ENCODE measurements around the gene CACNA1H.

Gene CACNA1H

GRCh38 chr16:1194665-1195392, 41.9 kb downstream of the CACNA1H start:
- H3K4ac ChIP-seq (ENCODE audit: low read depth in 1 of 2, low read length in 2 of 2) = no peak overlapping the region
- 55% methylated on average over 58 of the region's 61 CpGs for WGBS
- H2BK120ac ChIP-seq (ENCODE audit: low read depth, low read length) = no peak overlapping the region
- no peak overlapping the region for H3K27ac ChIP-seq (ENCODE audit: low read length, poor library complexity, severe bottlenecking)
- DNase-seq = no peak
- no peak overlapping the region for H3K23ac ChIP-seq (ENCODE audit: low read length in 2 of 2)
- no peak overlapping the region for H3K4me2 ChIP-seq (ENCODE audit: low read length, poor library complexity, severe bottlenecking)
- H2AK5ac ChIP-seq (ENCODE audit: low read length, severe bottlenecking) = no peak overlapping the region
- H3K14ac ChIP-seq (ENCODE audit: low read length in 2 of 2) = no peak overlapping the region
- H3K79me1 ChIP-seq (replicated peaks; ENCODE audit: low read length, poor library complexity, severe bottlenecking) = no peaks in the 10 kb centered on the region
- no peak overlapping the region for H2BK15ac ChIP-seq (ENCODE audit: low read depth, poor library complexity, severe bottlenecking)
- H4K8ac ChIP-seq (ENCODE audit: low read length) = no peak overlapping the region
- H3K9ac ChIP-seq (ENCODE audit: low read length) = no peak overlapping the region
- H2BK12ac ChIP-seq (ENCODE audit: low read length in 2 of 2) = no peak overlapping the region
- H4K91ac ChIP-seq (ENCODE audit: low read length) = no peak overlapping the region
- H2BK5ac ChIP-seq (ENCODE audit: low read depth, low read length, poor library complexity, severe bottlenecking) = no peak overlapping the region
- H3K4me1 ChIP-seq (ENCODE audit: control insufficient read depth, insufficient read depth, low read depth, low read length) = peaks cover 2% of the 10 kb centered on the region
- no peaks in the 10 kb centered on the region for H3K9me3 ChIP-seq (ENCODE audit: control insufficient read depth, low read length)
- H3K36me3 ChIP-seq (ENCODE audit: control insufficient read depth in 1 of 2, insufficient read depth in 2 of 2, low read depth in 1 of 2, low read length in 2 of 2) = no peaks in the 10 kb centered on the region
- H3K18ac ChIP-seq (ENCODE audit: low read depth in 1 of 2, low read length in 2 of 2) = no peak overlapping the region
- peaks cover 5 to 31% of the 10 kb centered on the region in 2 experiments for H3K27me3 ChIP-seq (ENCODE audit: control insufficient read depth in 1 of 2, insufficient read depth in 1 of 2, low read length in 2 of 2)
- H2AFZ ChIP-seq (ENCODE audit: low read depth, low read length) = no peak overlapping the region
- H3K4me3 ChIP-seq (ENCODE audit: insufficient read depth in 1 of 2, low read depth in 1 of 2, low read length in 2 of 2) = no peak overlapping the region

DNA sequence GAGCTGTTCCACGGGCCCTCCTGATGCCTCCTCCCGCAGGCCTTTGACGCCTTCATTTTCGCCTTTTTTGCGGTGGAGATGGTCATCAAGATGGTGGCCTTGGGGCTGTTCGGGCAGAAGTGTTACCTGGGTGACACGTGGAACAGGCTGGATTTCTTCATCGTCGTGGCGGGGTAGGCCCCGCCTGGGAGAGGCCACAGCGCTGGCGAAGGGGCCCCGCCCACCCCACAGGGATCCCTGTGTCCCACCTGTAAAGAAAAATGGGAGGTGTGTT, 42.4 kb downstream of the CACNA1H start:
- Histone ChIP-seq H4K91ac (ENCODE audit: low read length) (no peak overlapping the region), H2BK12ac (ENCODE audit: low read length in 2 of 2) (no peak overlapping the region), H3K27ac (ENCODE audit: low read length, poor library complexity, severe bottlenecking) (no peak overlapping the region), H3K4me3 (ENCODE audit: insufficient read depth in 1 of 2, low read depth in 1 of 2, low read length in 2 of 2) (no peak overlapping the region), H3K4me2 (ENCODE audit: low read length, poor library complexity, severe bottlenecking) (no peak overlapping the region), H3K23ac (ENCODE audit: low read length in 2 of 2) (no peak overlapping the region), H3K9me3 (ENCODE audit: control insufficient read depth, low read length) (no peaks in the 10 kb centered on the region), H3K4me1 (ENCODE audit: control insufficient read depth, insufficient read depth, low read depth, low read length) (peaks cover 2% of the 10 kb centered on the region), H2AFZ (ENCODE audit: low read depth, low read length) (no peak overlapping the region), H3K36me3 (ENCODE audit: control insufficient read depth in 1 of 2, insufficient read depth in 2 of 2, low read depth in 1 of 2, low read length in 2 of 2) (no peaks in the 10 kb centered on the region), H3K4ac (ENCODE audit: low read depth in 1 of 2, low read length in 2 of 2) (no peak overlapping the region), H2AK5ac (ENCODE audit: low read length, severe bottlenecking) (no peak overlapping the region), H3K18ac (ENCODE audit: low read depth in 1 of 2, low read length in 2 of 2) (no peak overlapping the region), H4K8ac (ENCODE audit: low read length) (no peak overlapping the region), H2BK5ac (ENCODE audit: low read depth, low read length, poor library complexity, severe bottlenecking) (no peak overlapping the region), H3K27me3 (ENCODE audit: control insufficient read depth in 1 of 2, insufficient read depth in 1 of 2, low read length in 2 of 2) (peaks cover 5 to 28% of the 10 kb centered on the region in 2 experiments), H3K14ac (ENCODE audit: low read length in 2 of 2) (no peak overlapping the region), H3K9ac (ENCODE audit: low read length) (no peak overlapping the region), H2BK120ac (ENCODE audit: low read depth, low read length) (no peak overlapping the region), H2BK15ac (ENCODE audit: low read depth, poor library complexity, severe bottlenecking) (no peak overlapping the region), H3K79me1 (replicated peaks; ENCODE audit: low read length, poor library complexity, severe bottlenecking) (no peaks in the 10 kb centered on the region)
- WGBS = 83% methylated on average over 10 of the region's 14 CpGs
- DNase-seq = no peak

GRCh38 chr16:1196494-1196893, 43.6 kb downstream of the CACNA1H start:
- Histone ChIP-seq H3K36me3 (ENCODE audit: control insufficient read depth in 1 of 2, insufficient read depth in 2 of 2, low read depth in 1 of 2, low read length in 2 of 2) (no peaks in the 10 kb centered on the region), H2AFZ (ENCODE audit: low read depth, low read length) (no peak overlapping the region), H4K91ac (ENCODE audit: low read length) (no peak overlapping the region), H3K4ac (ENCODE audit: low read depth in 1 of 2, low read length in 2 of 2) (no peak overlapping the region), H3K9me3 (ENCODE audit: control insufficient read depth, low read length) (no peaks in the 10 kb centered on the region), H3K9ac (ENCODE audit: low read length) (no peak overlapping the region), H3K4me3 (ENCODE audit: insufficient read depth in 1 of 2, low read depth in 1 of 2, low read length in 2 of 2) (no peak overlapping the region), H3K14ac (ENCODE audit: low read length in 2 of 2) (no peak overlapping the region), H2BK5ac (ENCODE audit: low read depth, low read length, poor library complexity, severe bottlenecking) (no peak overlapping the region), H3K23ac (ENCODE audit: low read length in 2 of 2) (no peak overlapping the region), H2AK5ac (ENCODE audit: low read length, severe bottlenecking) (no peak overlapping the region), H4K8ac (ENCODE audit: low read length) (no peak overlapping the region), H2BK120ac (ENCODE audit: low read depth, low read length) (no peak overlapping the region), H3K4me1 (ENCODE audit: control insufficient read depth, insufficient read depth, low read depth, low read length) (peaks cover 2% of the 10 kb centered on the region), H3K79me1 (replicated peaks; ENCODE audit: low read length, poor library complexity, severe bottlenecking) (no peaks in the 10 kb centered on the region), H3K27ac (ENCODE audit: low read length, poor library complexity, severe bottlenecking) (no peak overlapping the region), H3K18ac (ENCODE audit: low read depth in 1 of 2, low read length in 2 of 2) (no peak overlapping the region), H2BK12ac (ENCODE audit: low read length in 2 of 2) (no peak overlapping the region), H3K4me2 (ENCODE audit: low read length, poor library complexity, severe bottlenecking) (no peak overlapping the region), H3K27me3 (ENCODE audit: control insufficient read depth in 1 of 2, insufficient read depth in 1 of 2, low read length in 2 of 2) (peaks cover 5 to 28% of the 10 kb centered on the region in 2 experiments), H2BK15ac (ENCODE audit: low read depth, poor library complexity, severe bottlenecking) (no peak overlapping the region)
- 76% methylated on average over 9 of the region's 11 CpGs for WGBS
- no peak for DNase-seq

GRCh38 chr16:1197237-1197866, 44.4 kb downstream of the CACNA1H start:
- Histone ChIP-seq H3K4me3 (ENCODE audit: insufficient read depth in 1 of 2, low read depth in 1 of 2, low read length in 2 of 2) (no peak overlapping the region), H3K27ac (ENCODE audit: low read length, poor library complexity, severe bottlenecking) (no peak overlapping the region), H3K27me3 (ENCODE audit: control insufficient read depth in 1 of 2, insufficient read depth in 1 of 2, low read length in 2 of 2) (peaks cover 5 to 26% of the 10 kb centered on the region in 2 experiments), H3K4me2 (ENCODE audit: low read length, poor library complexity, severe bottlenecking) (no peak overlapping the region), H3K9me3 (ENCODE audit: control insufficient read depth, low read length) (no peaks in the 10 kb centered on the region), H3K79me1 (replicated peaks; ENCODE audit: low read length, poor library complexity, severe bottlenecking) (no peaks in the 10 kb centered on the region), H2BK15ac (ENCODE audit: low read depth, poor library complexity, severe bottlenecking) (no peak overlapping the region), H3K9ac (ENCODE audit: low read length) (no peak overlapping the region), H2AFZ (ENCODE audit: low read depth, low read length) (no peak overlapping the region), H3K4ac (ENCODE audit: low read depth in 1 of 2, low read length in 2 of 2) (no peak overlapping the region), H4K91ac (ENCODE audit: low read length) (no peak overlapping the region), H2AK5ac (ENCODE audit: low read length, severe bottlenecking) (no peak overlapping the region), H3K4me1 (ENCODE audit: control insufficient read depth, insufficient read depth, low read depth, low read length) (peaks cover 2% of the 10 kb centered on the region), H4K8ac (ENCODE audit: low read length) (no peak overlapping the region), H3K36me3 (ENCODE audit: control insufficient read depth in 1 of 2, insufficient read depth in 2 of 2, low read depth in 1 of 2, low read length in 2 of 2) (no peaks in the 10 kb centered on the region), H3K14ac (ENCODE audit: low read length in 2 of 2) (no peak overlapping the region), H3K18ac (ENCODE audit: low read depth in 1 of 2, low read length in 2 of 2) (no peak overlapping the region), H3K23ac (ENCODE audit: low read length in 2 of 2) (no peak overlapping the region), H2BK5ac (ENCODE audit: low read depth, low read length, poor library complexity, severe bottlenecking) (no peak overlapping the region), H2BK12ac (ENCODE audit: low read length in 2 of 2) (no peak overlapping the region), H2BK120ac (ENCODE audit: low read depth, low read length) (no peak overlapping the region)
- DNase-seq = no peak
- WGBS = 80% methylated on average over 19 of the region's 19 CpGs
